Naive thymus-derived CD8-positive, alpha-beta T cell (primary cell): ENCODE data around the gene SCLT1. TPM values are rescaled to one million over a fixed set of nuclear protein-coding genes. Genes with fewer than 3 reads are reported as not detected.

Experiments
- ATAC-seq, 2 donors: fragments of 150-1000 bp; cut with Tn5 transposase in 1 of 2; sonication (Bioruptor Pico), chemical (Tn5 transposase) in 1 of 2; 1 replicate in 1 of 2; 2 replicates in 1 of 2; pipeline ENCODE4 v1.10.0; 2021; ENCODE audit warnings: mild to moderate bottlenecking in 2 of 2, moderate library complexity in 2 of 2
- POLR2A ChIA-PET: fragments of 350-600 bp; sonication (Branson Sonifier 250); formaldehyde crosslinking; loops from one replicate; lab custom pipeline; 2021; ENCODE audit warnings: antibody characterized with exemption; lab: Charles Lee
- DNase-seq, 10 donors: peaks; one replicate each; pipeline versions ENCODE4 v3.0.0 to v3.0.0-alpha.2; 2020 to 2022
- H3K27ac Mint-ChIP-seq, 10 donors: one replicate each; pipeline ENCODE4 v1.8.0; 2020 to 2022; ENCODE audit warnings: mild to moderate bottlenecking in 10 of 10, mixed read lengths in 10 of 10, moderate library complexity in 4 of 10, inconsistent platforms in 1 of 10
- H3K27me3 Mint-ChIP-seq, 5 donors: one replicate each; pipeline ENCODE4 v1.8.0; 2021 to 2022; ENCODE audit warnings: mixed read lengths in 5 of 5
- H3K36me3 Mint-ChIP-seq, 3 donors: one replicate each; pipeline ENCODE4 v1.8.0; 2020 to 2022; ENCODE audit warnings: mixed read lengths in 3 of 3, mild to moderate bottlenecking in 2 of 3, inconsistent platforms in 1 of 3
- H3K4me1 Mint-ChIP-seq, 4 donors: one replicate each; pipeline ENCODE4 v1.8.0; 2021 to 2022; ENCODE audit warnings: mixed read lengths in 4 of 4
- H3K4me3 Mint-ChIP-seq, 10 donors: one replicate each; pipeline ENCODE4 v1.8.0; 2020 to 2022; ENCODE audit warnings: mild to moderate bottlenecking in 10 of 10, mixed read lengths in 10 of 10, moderate library complexity in 6 of 10, inconsistent platforms in 1 of 10
- H3K9me3 Mint-ChIP-seq, 9 donors: one replicate each; pipeline ENCODE4 v1.8.0; 2020 to 2022; ENCODE audit warnings: mixed read lengths in 9 of 9, mild to moderate bottlenecking in 3 of 9, inconsistent platforms in 1 of 9, moderate library complexity in 1 of 9
- polyA plus RNA-seq, 3 donors: library from polyadenylated mRNA; unstranded; fragments of 300-500 nt; fragmentation: Illumina TruSeq; gene quantifications; one replicate each; pipeline ENCODE4 v1.2.3, GENCODE V29; 2021
- total RNA-seq, 8 experiments: library from RNA in 2 of 8; stranded (reverse) in 2 of 8; gene quantifications; one replicate each; pipeline ENCODE4 v1.2.3 and lab custom pipeline; 2021 to 2026

The SCLT1 gene
- total and polyA plus RNA-seq, 5 experiments from 2014 or later, result 5.3 to 22.1 (median 7.2) TPM

GRCh38 chr4:128981377-128981776 lies 112.0 kb downstream of the SCLT1 start:
- Mint-ChIP-seq H3K4me3 (no peak overlapping the region), H3K4me1 (no peaks in the 10 kb centered on the region), H3K27me3 (no peaks in the 10 kb centered on the region), H3K27ac (no peak overlapping the region), H3K36me3 (peaks cover 8 to 32% (median 30%) of the 10 kb centered on the region in 3 donors), H3K9me3 (no peaks in the 10 kb centered on the region)
- ATAC-seq, result no peak
- no peak for DNase-seq
- POLR2A ChIA-PET, result no interaction called here

- Mint-ChIP-seq H3K4me1 (no peaks in the 10 kb centered on the region), H3K27me3 (no peaks in the 10 kb centered on the region), H3K4me3 (no peak overlapping the region), H3K36me3 (peaks cover 8 to 29% (median 29%) of the 10 kb centered on the region in 3 donors), H3K9me3 (no peaks in the 10 kb centered on the region), H3K27ac (no peak overlapping the region)
- POLR2A ChIA-PET, result no interaction called here
- DNase-seq (no peak), ATAC-seq (no peak)
These were observed 112.5 kb downstream of the SCLT1 start for GRCh38 chr4:128980816-128981326.

GRCh38 chr4:128979934-128980333 lies 113.4 kb downstream of the SCLT1 start:
- H3K4me3 Mint-ChIP-seq, result no peak overlapping the region
- no peak for DNase-seq
- no peaks in the 10 kb centered on the region for H3K27me3 Mint-ChIP-seq
- ATAC-seq, result no peak
- H3K27ac Mint-ChIP-seq, result no peak overlapping the region
- H3K36me3 Mint-ChIP-seq, result peaks cover 8 to 26% (median 22%) of the 10 kb centered on the region in 3 donors
- no peaks in the 10 kb centered on the region for H3K9me3 Mint-ChIP-seq
- no peaks in the 10 kb centered on the region for H3K4me1 Mint-ChIP-seq
- POLR2A ChIA-PET, result no interaction called here

- Mint-ChIP-seq H3K4me3 (no peak overlapping the region), H3K9me3 (no peaks in the 10 kb centered on the region), H3K27me3 (no peaks in the 10 kb centered on the region), H3K4me1 (no peaks in the 10 kb centered on the region), H3K27ac (no peak overlapping the region), H3K36me3 (peaks cover 7 to 25% (median 24%) of the 10 kb centered on the region in 3 donors)
- POLR2A ChIA-PET, result no interaction called here
- no peak for ATAC-seq
- DNase-seq, result no peak
These were observed 114.4 kb downstream of the SCLT1 start for GRCh38 chr4:128978985-128979384.

- Mint-ChIP-seq H3K27me3 (no peaks in the 10 kb centered on the region), H3K4me1 (no peaks in the 10 kb centered on the region), H3K27ac (no peak overlapping the region), H3K4me3 (no peak overlapping the region), H3K36me3 (peaks cover 0 to 20% (median 13%) of the 10 kb centered on the region in 3 donors), H3K9me3 (no peaks in the 10 kb centered on the region)
- ATAC-seq, result no peak
- POLR2A ChIA-PET, result no interaction called here
- no peak for DNase-seq
These were observed 119.2 kb downstream of the SCLT1 start for GRCh38 chr4:128974136-128974581.

- no peaks in the 10 kb centered on the region for H3K9me3 Mint-ChIP-seq
- H3K4me3 Mint-ChIP-seq, result no peak overlapping the region
- POLR2A ChIA-PET, result no interaction called here
- peaks cover 0 to 27% (median 21%) of the 10 kb centered on the region in 3 donors for H3K36me3 Mint-ChIP-seq
- ATAC-seq (no peak), DNase-seq (no peak)
- no peaks in the 10 kb centered on the region for H3K27me3 Mint-ChIP-seq
- no peak overlapping the region for H3K27ac Mint-ChIP-seq
- H3K4me1 Mint-ChIP-seq, result no peaks in the 10 kb centered on the region
These were observed 120.0 kb downstream of the SCLT1 start for GRCh38 chr4:128973384-128973783.

- H3K9me3 Mint-ChIP-seq, result no peaks in the 10 kb centered on the region
- DNase-seq, result peak in 2 of 10 donors; percentile 3 to 10
These were observed 131.9 kb downstream of the SCLT1 start for GRCh38 chr4:128961405-128961804.

GRCh38 chr4:128958194-128958593 lies 135.1 kb downstream of the SCLT1 start:
- POLR2A ChIA-PET, result no interaction called here
- H3K27me3 Mint-ChIP-seq, result no peaks in the 10 kb centered on the region
- H3K4me3 Mint-ChIP-seq, result no peak overlapping the region
- ATAC-seq, result no peak
- peaks cover 5 to 20% (median 16%) of the 10 kb centered on the region in 3 donors for H3K36me3 Mint-ChIP-seq
- H3K27ac Mint-ChIP-seq, result peak overlapping the region in 3 of 10 donors; percentile 9 to 37 (median 16)
- DNase-seq, result peak in 2 of 10 donors; percentile 1
- H3K4me1 Mint-ChIP-seq, result peaks cover 12 to 30% (median 24%) of the 10 kb centered on the region in 4 donors
- H3K9me3 Mint-ChIP-seq, result no peaks in the 10 kb centered on the region

More at GRCh38 chr4:128961405-128961804, 131.9 kb downstream of the SCLT1 start:
- H3K27ac Mint-ChIP-seq, result no peak overlapping the region
- POLR2A ChIA-PET, result no interaction called here
- no peak overlapping the region for H3K4me3 Mint-ChIP-seq
- H3K36me3 Mint-ChIP-seq, result peaks cover 5 to 17% (median 12%) of the 10 kb centered on the region in 3 donors
- peaks cover 12 to 30% (median 24%) of the 10 kb centered on the region in 4 donors for H3K4me1 Mint-ChIP-seq
- H3K27me3 Mint-ChIP-seq, result no peaks in the 10 kb centered on the region
- no peak for ATAC-seq

GRCh38 chr4:128957459-128957858 lies 135.9 kb downstream of the SCLT1 start:
- Mint-ChIP-seq H3K4me3 (no peak overlapping the region), H3K27me3 (no peaks in the 10 kb centered on the region), H3K4me1 (peaks cover 10 to 28% (median 19%) of the 10 kb centered on the region in 4 donors), H3K9me3 (no peaks in the 10 kb centered on the region), H3K36me3 (peaks cover 5 to 20% (median 18%) of the 10 kb centered on the region in 3 donors), H3K27ac (peak overlapping the region in 2 of 10 donors; percentile 9 to 11)
- no peak for ATAC-seq
- DNase-seq, result no peak
- POLR2A ChIA-PET, result no interaction called here

GRCh38 chr4:128955751-128956150 lies 137.6 kb downstream of the SCLT1 start:
- POLR2A ChIA-PET, result no interaction called here

GRCh38 chr4:128954941-128955340 lies 138.4 kb downstream of the SCLT1 start:
- H3K9me3 Mint-ChIP-seq, result peaks cover 0 to 6% (median 0%) of the 10 kb centered on the region in 9 donors
- POLR2A ChIA-PET, result no interaction called here

More at GRCh38 chr4:128955751-128956150, 137.6 kb downstream of the SCLT1 start:
- peaks cover 15 to 33% (median 31%) of the 10 kb centered on the region in 3 donors for H3K36me3 Mint-ChIP-seq
- no peaks in the 10 kb centered on the region for H3K9me3 Mint-ChIP-seq
- no peak for DNase-seq
- H3K4me3 Mint-ChIP-seq, result no peak overlapping the region
- ATAC-seq, result no peak
- H3K4me1 Mint-ChIP-seq, result peaks cover 3 to 17% (median 8%) of the 10 kb centered on the region in 4 donors
- no peaks in the 10 kb centered on the region for H3K27me3 Mint-ChIP-seq
- peak overlapping the region in 1 of 10 donors; percentile 63 for H3K27ac Mint-ChIP-seq

GRCh38 chr4:128951316-128951715 lies 142.0 kb downstream of the SCLT1 start:
- H3K9me3 Mint-ChIP-seq, result peaks cover 0 to 6% (median 0%) of the 10 kb centered on the region in 9 donors
- POLR2A ChIA-PET, result no interaction called here

More at GRCh38 chr4:128954941-128955340, 138.4 kb downstream of the SCLT1 start:
- no peak for DNase-seq
- Mint-ChIP-seq H3K4me1 (peaks cover 3 to 17% (median 8%) of the 10 kb centered on the region in 4 donors), H3K27ac (no peak overlapping the region), H3K4me3 (no peak overlapping the region), H3K27me3 (no peaks in the 10 kb centered on the region), H3K36me3 (peaks cover 23 to 38% (median 35%) of the 10 kb centered on the region in 3 donors)
- no peak for ATAC-seq

GRCh38 chr4:128950796-128951195 lies 142.5 kb downstream of the SCLT1 start:
- POLR2A ChIA-PET, result no interaction called here
- Mint-ChIP-seq H3K9me3 (peaks cover 0 to 6% (median 0%) of the 10 kb centered on the region in 9 donors), H3K27me3 (no peaks in the 10 kb centered on the region), H3K4me3 (no peak overlapping the region), H3K36me3 (peaks cover 18 to 51% (median 42%) of the 10 kb centered on the region in 3 donors), H3K4me1 (no peaks in the 10 kb centered on the region), H3K27ac (no peak overlapping the region)
- DNase-seq, result no peak
- no peak for ATAC-seq

More at GRCh38 chr4:128951316-128951715, 142.0 kb downstream of the SCLT1 start:
- H3K4me1 Mint-ChIP-seq, result no peaks in the 10 kb centered on the region
- H3K27me3 Mint-ChIP-seq, result no peaks in the 10 kb centered on the region
- DNase-seq (no peak), ATAC-seq (no peak)
- peaks cover 18 to 47% (median 40%) of the 10 kb centered on the region in 3 donors for H3K36me3 Mint-ChIP-seq
- H3K4me3 Mint-ChIP-seq, result no peak overlapping the region
- no peak overlapping the region for H3K27ac Mint-ChIP-seq
